SK-N-SH treated with all-trans-retinoic acid at 6 μM for 48 hours (cell line): ENCODE results near the gene CCL27.

Experiments
- ATAC-seq: fragments of 200-7000 bp; cut with Tn5 transposase; 3 replicates; pipeline ENCODE4 v1.9.1; 2020; ENCODE audit warnings: mild to moderate bottlenecking, moderate library complexity
- ARNTL ChIP-seq: fragments of 450-650 bp; formaldehyde crosslinking; IDR thresholded peaks from 2 replicates; pipeline ENCODE4 v1.5.0; 2020; ENCODE audit warnings: low read depth, mild to moderate bottlenecking, moderate library complexity, borderline replicate concordance
- BACH2 ChIP-seq: fragments of 250-450 bp; sonication (Bioruptor Pico); IDR thresholded peaks from 2 replicates; pipeline ENCODE4 v1.9.0; 2021; ENCODE audit warnings: mild to moderate bottlenecking, borderline replicate concordance
- CSDC2 ChIP-seq: fragments of 250-450 bp; sonication (Bioruptor Pico); IDR thresholded peaks from 2 replicates; pipeline ENCODE4 v1.5.0; 2020; ENCODE audit warnings: mild to moderate bottlenecking, moderate library complexity
- CSRNP3 ChIP-seq: fragments of 250-450 bp; sonication (Bioruptor Pico); IDR thresholded peaks from 2 replicates; pipeline ENCODE4 v1.5.1; 2021; ENCODE audit warnings: mild to moderate bottlenecking, moderate library complexity
- ISL1 ChIP-seq: fragments of 250-450 bp; sonication (Bioruptor Pico); IDR thresholded peaks from 2 replicates; pipeline ENCODE4 v2.1.2; 2022; ENCODE audit warnings: mild to moderate bottlenecking, moderate library complexity
- OSR1 ChIP-seq: fragments of 250-450 bp; sonication (Bioruptor Pico); IDR thresholded peaks from 2 replicates; pipeline ENCODE4 v1.8.0; 2022; ENCODE audit warnings: moderate library complexity, mild to moderate bottlenecking, inconsistent platforms
- PPARA ChIP-seq: fragments of 250-450 bp; sonication (Bioruptor Pico); IDR thresholded peaks from 2 replicates; pipeline ENCODE4 v1.5.0; 2020; ENCODE audit warnings: mild to moderate bottlenecking, borderline replicate concordance
- RARB ChIP-seq: fragments of 250-450 bp; sonication (Bioruptor Pico); IDR thresholded peaks from 2 replicates; pipeline ENCODE4 v1.8.0; 2021; ENCODE audit warnings: mild to moderate bottlenecking, moderate library complexity
- ZFP3 ChIP-seq: fragments of 250-450 bp; sonication (Bioruptor Pico); IDR thresholded peaks from 2 replicates; pipeline ENCODE4 v1.5.0; 2020; ENCODE audit warnings: mild to moderate bottlenecking, moderate library complexity
- ZFP30 ChIP-seq: fragments of 450-650 bp; formaldehyde crosslinking; IDR thresholded peaks from 2 replicates; pipeline ENCODE4 v1.5.0; 2022; ENCODE audit warnings: mild to moderate bottlenecking, moderate library complexity
- ZNF565 ChIP-seq: fragments of 450-650 bp; formaldehyde crosslinking; conservative IDR thresholded peaks from 2 replicates; pipeline ENCODE4 v1.5.0; 2020; ENCODE audit warnings: low read depth, mild to moderate bottlenecking, moderate library complexity
- ZNF70 ChIP-seq: fragments of 450-650 bp; formaldehyde crosslinking; IDR thresholded peaks from 2 replicates; pipeline ENCODE4 v1.5.0; 2020; ENCODE audit warnings: mild to moderate bottlenecking, moderate library complexity
- TF ChIP-seq, protein P1 (sequence below): fragments of 250-450 bp; sonication (Bioruptor Pico); IDR thresholded peaks from 2 replicates; pipeline ENCODE4 v1.5.0; 2020; ENCODE audit warnings: mild to moderate bottlenecking, moderate library complexity
- TF ChIP-seq, protein P2 (sequence below): fragments of 250-450 bp; sonication (Bioruptor Pico); IDR thresholded peaks from 2 replicates; pipeline ENCODE4 v1.5.1; 2020; ENCODE audit warnings: low read depth, mild to moderate bottlenecking, moderate library complexity
- TF ChIP-seq, protein P3 (sequence below): fragments of 250-450 bp; sonication (Bioruptor Pico); IDR thresholded peaks from 2 replicates; pipeline ENCODE4 v1.8.0; 2021; ENCODE audit warnings: low read depth, mild to moderate bottlenecking, moderate library complexity, borderline replicate concordance

CCL27 gene

DNA sequence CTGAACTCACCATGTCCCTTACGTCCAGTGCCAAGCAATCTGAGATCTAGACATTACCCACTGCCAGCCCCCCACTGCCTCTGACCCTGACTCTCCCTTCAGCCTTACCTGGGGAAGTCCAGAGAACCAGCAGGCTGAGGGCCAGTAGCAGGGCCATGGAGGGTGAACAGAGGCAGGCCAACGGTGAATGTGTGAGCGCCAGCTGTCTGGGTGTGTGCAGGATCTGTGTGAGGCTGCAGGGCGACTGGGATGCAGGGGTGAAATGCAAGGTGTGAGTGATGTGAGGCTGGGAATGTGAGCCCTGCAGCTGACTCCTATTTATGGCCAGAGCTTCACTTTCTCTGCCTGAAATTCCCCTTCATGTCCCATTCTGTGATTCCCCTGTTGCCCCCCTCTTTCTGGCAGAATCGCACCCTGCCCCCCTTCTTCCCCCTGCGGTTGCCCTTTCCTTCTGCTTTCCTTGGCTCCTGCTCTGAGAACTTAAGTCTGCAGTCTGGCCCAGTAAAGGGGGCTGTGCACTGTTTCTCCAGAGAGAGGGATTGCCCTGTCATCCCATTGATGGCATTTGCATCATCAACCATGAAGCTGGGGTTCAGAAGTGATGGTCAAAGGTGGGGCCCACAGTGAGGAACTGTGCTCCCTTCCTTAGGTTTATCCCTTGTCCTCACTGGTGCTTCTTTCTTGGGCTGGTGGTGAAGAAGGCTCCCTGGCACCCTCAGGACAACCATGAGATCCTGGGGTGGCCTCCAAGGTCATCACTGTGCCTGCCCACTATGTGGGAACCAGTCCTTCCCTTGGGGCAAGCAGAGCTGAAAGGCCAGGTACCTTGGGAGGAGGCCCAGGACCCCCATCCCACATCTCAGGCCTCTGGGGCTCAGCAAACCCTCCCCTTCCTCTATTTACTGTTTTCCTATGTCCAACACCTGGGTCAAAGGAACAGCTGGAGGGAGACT, 28.8 kb upstream of the CCL27 start, which contains the start of gene CCL19:
Gene CCL19 (minus strand): TSS at position 294 of the 953 bp plus-strand sequence. CDS start 137 bp downstream, at position 157.
- no peak for TF ChIP-seq OSR1 (CRISPR knock-in tag)
- no peak for TF ChIP-seq ZFP30
- TF ChIP-seq ZNF70 (CRISPR knock-in tag) = no peak
- no peak for TF ChIP-seq ZFP3 (CRISPR knock-in tag)
- TF ChIP-seq, protein P1, sequence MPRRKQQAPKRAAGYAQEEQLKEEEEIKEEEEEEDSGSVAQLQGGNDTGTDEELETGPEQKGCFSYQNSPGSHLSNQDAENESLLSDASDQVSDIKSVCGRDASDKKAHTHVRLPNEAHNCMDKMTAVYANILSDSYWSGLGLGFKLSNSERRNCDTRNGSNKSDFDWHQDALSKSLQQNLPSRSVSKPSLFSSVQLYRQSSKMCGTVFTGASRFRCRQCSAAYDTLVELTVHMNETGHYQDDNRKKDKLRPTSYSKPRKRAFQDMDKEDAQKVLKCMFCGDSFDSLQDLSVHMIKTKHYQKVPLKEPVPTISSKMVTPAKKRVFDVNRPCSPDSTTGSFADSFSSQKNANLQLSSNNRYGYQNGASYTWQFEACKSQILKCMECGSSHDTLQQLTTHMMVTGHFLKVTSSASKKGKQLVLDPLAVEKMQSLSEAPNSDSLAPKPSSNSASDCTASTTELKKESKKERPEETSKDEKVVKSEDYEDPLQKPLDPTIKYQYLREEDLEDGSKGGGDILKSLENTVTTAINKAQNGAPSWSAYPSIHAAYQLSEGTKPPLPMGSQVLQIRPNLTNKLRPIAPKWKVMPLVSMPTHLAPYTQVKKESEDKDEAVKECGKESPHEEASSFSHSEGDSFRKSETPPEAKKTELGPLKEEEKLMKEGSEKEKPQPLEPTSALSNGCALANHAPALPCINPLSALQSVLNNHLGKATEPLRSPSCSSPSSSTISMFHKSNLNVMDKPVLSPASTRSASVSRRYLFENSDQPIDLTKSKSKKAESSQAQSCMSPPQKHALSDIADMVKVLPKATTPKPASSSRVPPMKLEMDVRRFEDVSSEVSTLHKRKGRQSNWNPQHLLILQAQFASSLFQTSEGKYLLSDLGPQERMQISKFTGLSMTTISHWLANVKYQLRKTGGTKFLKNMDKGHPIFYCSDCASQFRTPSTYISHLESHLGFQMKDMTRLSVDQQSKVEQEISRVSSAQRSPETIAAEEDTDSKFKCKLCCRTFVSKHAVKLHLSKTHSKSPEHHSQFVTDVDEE (CRISPR knock-in tag) = no peak
- no peak for TF ChIP-seq RARB (CRISPR knock-in tag)
- TF ChIP-seq ARNTL (CRISPR knock-in tag) = no peak
- no peak for ATAC-seq

GRCh38 chr9:34689512-34689911, 27.1 kb upstream of the CCL27 start:
- TF ChIP-seq ZNF565 (CRISPR knock-in tag) (no peak), ARNTL (CRISPR knock-in tag) (no peak), ZFP30 (no peak), RARB (CRISPR knock-in tag) (no peak), CSDC2 (no peak), PPARA (CRISPR knock-in tag) (no peak), BACH2 (CRISPR knock-in tag) (no peak), CSRNP3 (CRISPR knock-in tag) (no peak), OSR1 (CRISPR knock-in tag) (no peak)
- TF ChIP-seq, protein P2, sequence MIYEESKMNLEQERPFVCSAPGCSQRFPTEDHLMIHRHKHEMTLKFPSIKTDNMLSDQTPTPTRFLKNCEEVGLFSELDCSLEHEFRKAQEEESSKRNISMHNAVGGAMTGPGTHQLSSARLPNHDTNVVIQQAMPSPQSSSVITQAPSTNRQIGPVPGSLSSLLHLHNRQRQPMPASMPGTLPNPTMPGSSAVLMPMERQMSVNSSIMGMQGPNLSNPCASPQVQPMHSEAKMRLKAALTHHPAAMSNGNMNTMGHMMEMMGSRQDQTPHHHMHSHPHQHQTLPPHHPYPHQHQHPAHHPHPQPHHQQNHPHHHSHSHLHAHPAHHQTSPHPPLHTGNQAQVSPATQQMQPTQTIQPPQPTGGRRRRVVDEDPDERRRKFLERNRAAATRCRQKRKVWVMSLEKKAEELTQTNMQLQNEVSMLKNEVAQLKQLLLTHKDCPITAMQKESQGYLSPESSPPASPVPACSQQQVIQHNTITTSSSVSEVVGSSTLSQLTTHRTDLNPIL (CRISPR knock-in tag) = no peak
- TF ChIP-seq, protein P1 (CRISPR knock-in tag) = no peak
- no peak for ATAC-seq

- ATAC-seq = no peak
- no peak for TF ChIP-seq PPARA (CRISPR knock-in tag)
- TF ChIP-seq ZNF565 (CRISPR knock-in tag) = no peak
- no peak for TF ChIP-seq ISL1
Measured at GRCh38 chr9:34689116-34689470, 26.6 kb upstream of the CCL27 start.

DNA sequence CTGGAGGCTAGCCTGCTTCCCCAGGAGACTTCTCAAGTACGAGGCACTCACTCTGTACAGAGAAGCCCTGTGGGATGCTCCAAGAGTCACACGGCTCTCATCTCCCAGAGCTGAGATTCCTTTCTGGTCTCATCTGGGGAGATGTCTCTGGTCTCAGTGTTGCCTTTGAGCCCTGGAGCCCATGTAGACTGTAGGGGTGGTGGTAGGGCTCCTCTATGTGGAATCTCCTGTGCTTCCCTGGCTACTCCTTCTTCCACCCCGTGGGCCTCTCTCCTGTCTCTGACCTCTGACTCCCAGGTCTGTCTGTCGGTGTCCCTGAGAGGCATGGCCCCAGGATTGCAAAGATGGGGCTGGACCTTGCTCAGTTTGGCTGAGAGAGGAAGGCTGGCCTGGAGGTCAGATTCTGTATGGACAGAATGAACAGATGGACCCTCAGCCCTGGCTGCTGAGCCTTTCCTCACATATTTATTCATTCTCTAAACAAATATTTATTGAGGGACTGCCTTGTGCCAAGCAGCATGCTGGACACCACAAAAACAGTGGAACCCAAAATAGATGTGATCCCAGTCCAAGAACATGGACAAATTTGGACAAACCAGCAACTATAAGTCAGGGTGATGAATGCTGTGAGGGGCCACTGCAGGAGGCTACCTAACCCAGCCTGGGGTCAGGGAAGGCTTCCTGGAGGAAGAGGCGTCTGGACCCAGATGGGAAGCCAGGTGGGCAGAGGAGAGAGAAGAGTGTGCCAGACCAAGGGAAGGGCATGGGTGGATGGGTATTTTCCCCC, 26.1 kb upstream of the CCL27 start:
- no peak for ATAC-seq
- TF ChIP-seq, protein P3, sequence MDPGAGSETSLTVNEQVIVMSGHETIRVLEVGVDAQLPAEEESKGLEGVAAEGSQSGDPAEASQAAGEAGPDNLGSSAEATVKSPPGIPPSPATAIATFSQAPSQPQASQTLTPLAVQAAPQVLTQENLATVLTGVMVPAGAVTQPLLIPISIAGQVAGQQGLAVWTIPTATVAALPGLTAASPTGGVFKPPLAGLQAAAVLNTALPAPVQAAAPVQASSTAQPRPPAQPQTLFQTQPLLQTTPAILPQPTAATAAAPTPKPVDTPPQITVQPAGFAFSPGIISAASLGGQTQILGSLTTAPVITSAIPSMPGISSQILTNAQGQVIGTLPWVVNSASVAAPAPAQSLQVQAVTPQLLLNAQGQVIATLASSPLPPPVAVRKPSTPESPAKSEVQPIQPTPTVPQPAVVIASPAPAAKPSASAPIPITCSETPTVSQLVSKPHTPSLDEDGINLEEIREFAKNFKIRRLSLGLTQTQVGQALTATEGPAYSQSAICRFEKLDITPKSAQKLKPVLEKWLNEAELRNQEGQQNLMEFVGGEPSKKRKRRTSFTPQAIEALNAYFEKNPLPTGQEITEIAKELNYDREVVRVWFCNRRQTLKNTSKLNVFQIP (CRISPR knock-in tag) = no peak
- no peak for TF ChIP-seq OSR1 (CRISPR knock-in tag)
- no peak for TF ChIP-seq CSDC2
- no peak for TF ChIP-seq BACH2 (CRISPR knock-in tag)
- TF ChIP-seq, protein P1 (CRISPR knock-in tag) = no peak
- no peak for TF ChIP-seq ZNF565 (CRISPR knock-in tag)
